H1 (cell line): ENCODE measurements around the gene YWHAE. TPM values are rescaled to one million over a fixed set of nuclear protein-coding genes. Genes with fewer than 3 reads are reported as not detected.

Source experiments
- CEBPB ChIP-seq: IDR thresholded peaks from 2 replicates; pipeline ENCODE4 v1.6.1; 2012; ENCODE audit warnings: low read depth, low read length
- CREB1 ChIP-seq: IDR thresholded peaks from 2 replicates; pipeline ENCODE4 v1.6.1; 2012; ENCODE audit warnings: inconsistent platforms
- GTF2F1 ChIP-seq: IDR thresholded peaks from 2 replicates; pipeline ENCODE4 v1.6.1; 2012; ENCODE audit warnings: low read depth, low read length, improper control_type of control experiment, borderline replicate concordance
- POLR2A ChIP-seq, 2 experiments: IDR thresholded peaks; 1 replicate in 1 of 2; 2 replicates in 1 of 2; pipeline ENCODE4 v1.6.1; 2011; ENCODE audit warnings: low read depth in 2 of 2, low read length in 2 of 2, mild to moderate bottlenecking in 2 of 2; ENCODE audit errors: control extremely low read depth in 1 of 2
- POU5F1 ChIP-seq: IDR thresholded peaks from 2 replicates; pipeline ENCODE4 v1.6.1; 2011; ENCODE audit warnings: low read depth, mild to moderate bottlenecking, low read length, moderate library complexity
- RBBP5 ChIP-seq: IDR thresholded peaks from 2 replicates; pipeline ENCODE4 v1.7.1; 2012; ENCODE audit warnings: low read depth, mild to moderate bottlenecking, inconsistent platforms, low read length, moderate library complexity, borderline replicate concordance
- RNF2 ChIP-seq: fragments of 200-900, 300-1000 bp; sonication (generic); IDR thresholded peaks from 2 replicates; pipeline ENCODE4 v1.7.1; 2016; ENCODE audit warnings: borderline replicate concordance, low read depth, mild to moderate bottlenecking, antibody characterized with exemption, low read length; ENCODE audit not compliant: poor library complexity, severe bottlenecking; ENCODE audit errors: missing control alignments
- SP1 ChIP-seq: IDR thresholded peaks from 2 replicates; pipeline ENCODE4 v1.6.1; 2011; ENCODE audit warnings: low read depth, low read length
- TEAD4 ChIP-seq: IDR thresholded peaks from 2 replicates; pipeline ENCODE4 v1.6.1; 2012; ENCODE audit warnings: low read depth, low read length, inconsistent platforms, mixed read lengths
- polyA plus RNA-seq, 7 experiments: library from polyadenylated mRNA; depleted of rRNA in 3 of 7; stranded (reverse) in 5 of 7; unstranded in 2 of 7; fragments of >200 nt in 5 of 7; fragments of 200-250 nt in 2 of 7; gene quantifications; 1 replicate in 5 of 7; 2 replicates in 1 of 7; 4 replicates in 1 of 7; pipeline versions ENCODE4 v1.2.1 to v1.2.3, GENCODE V29; 2011 to 2013; ENCODE audit warnings: missing spikeins in 2 of 7, mixed read lengths in 2 of 7
- total RNA-seq: library from RNA; stranded (reverse); fragmentation: NEBNext Ultra II Directional; extraction: Animal tissue kit (Norgen Biotek cat#: 25700); gene quantifications from 2 replicates; pipeline ENCODE4 v1.2.1, GENCODE V29; 2021
- TF ChIP-seq, protein P1 (sequence below): fragments of 300-600 bp; sonication (generic); IDR thresholded peaks from 2 replicates; pipeline ENCODE4 v1.7.1; 2012; ENCODE audit warnings: low read length, moderate library complexity, mild to moderate bottlenecking, inconsistent platforms; ENCODE audit not compliant: insufficient replicate concordance

YWHAE gene
- total and polyA plus RNA-seq, 2 of the 8 experiments (the other 6 are each of a cell fraction or from before 2014, with no cell fraction given), result 559 to 1,186 TPM

DNA sequence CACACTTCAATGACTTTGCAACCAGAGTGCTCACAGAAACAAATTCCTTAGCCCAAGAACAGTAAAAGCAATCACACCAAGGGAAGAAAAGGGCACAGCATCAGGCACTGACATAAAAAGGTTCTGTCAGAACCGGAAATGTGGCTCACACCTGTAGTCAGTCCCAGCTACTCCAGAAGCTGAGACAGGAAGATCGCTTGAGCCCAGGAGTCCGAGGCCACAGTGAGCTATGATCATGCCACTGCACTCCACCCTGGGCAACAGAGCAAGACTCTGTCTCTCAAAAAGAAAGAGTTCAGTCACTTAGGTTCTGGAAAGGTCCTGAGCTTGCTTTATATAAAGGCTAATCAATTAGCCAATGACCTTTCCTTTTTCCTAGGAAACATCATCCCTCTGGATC, 22.7 kb downstream of the YWHAE start (continued):
- TF ChIP-seq, protein P1, sequence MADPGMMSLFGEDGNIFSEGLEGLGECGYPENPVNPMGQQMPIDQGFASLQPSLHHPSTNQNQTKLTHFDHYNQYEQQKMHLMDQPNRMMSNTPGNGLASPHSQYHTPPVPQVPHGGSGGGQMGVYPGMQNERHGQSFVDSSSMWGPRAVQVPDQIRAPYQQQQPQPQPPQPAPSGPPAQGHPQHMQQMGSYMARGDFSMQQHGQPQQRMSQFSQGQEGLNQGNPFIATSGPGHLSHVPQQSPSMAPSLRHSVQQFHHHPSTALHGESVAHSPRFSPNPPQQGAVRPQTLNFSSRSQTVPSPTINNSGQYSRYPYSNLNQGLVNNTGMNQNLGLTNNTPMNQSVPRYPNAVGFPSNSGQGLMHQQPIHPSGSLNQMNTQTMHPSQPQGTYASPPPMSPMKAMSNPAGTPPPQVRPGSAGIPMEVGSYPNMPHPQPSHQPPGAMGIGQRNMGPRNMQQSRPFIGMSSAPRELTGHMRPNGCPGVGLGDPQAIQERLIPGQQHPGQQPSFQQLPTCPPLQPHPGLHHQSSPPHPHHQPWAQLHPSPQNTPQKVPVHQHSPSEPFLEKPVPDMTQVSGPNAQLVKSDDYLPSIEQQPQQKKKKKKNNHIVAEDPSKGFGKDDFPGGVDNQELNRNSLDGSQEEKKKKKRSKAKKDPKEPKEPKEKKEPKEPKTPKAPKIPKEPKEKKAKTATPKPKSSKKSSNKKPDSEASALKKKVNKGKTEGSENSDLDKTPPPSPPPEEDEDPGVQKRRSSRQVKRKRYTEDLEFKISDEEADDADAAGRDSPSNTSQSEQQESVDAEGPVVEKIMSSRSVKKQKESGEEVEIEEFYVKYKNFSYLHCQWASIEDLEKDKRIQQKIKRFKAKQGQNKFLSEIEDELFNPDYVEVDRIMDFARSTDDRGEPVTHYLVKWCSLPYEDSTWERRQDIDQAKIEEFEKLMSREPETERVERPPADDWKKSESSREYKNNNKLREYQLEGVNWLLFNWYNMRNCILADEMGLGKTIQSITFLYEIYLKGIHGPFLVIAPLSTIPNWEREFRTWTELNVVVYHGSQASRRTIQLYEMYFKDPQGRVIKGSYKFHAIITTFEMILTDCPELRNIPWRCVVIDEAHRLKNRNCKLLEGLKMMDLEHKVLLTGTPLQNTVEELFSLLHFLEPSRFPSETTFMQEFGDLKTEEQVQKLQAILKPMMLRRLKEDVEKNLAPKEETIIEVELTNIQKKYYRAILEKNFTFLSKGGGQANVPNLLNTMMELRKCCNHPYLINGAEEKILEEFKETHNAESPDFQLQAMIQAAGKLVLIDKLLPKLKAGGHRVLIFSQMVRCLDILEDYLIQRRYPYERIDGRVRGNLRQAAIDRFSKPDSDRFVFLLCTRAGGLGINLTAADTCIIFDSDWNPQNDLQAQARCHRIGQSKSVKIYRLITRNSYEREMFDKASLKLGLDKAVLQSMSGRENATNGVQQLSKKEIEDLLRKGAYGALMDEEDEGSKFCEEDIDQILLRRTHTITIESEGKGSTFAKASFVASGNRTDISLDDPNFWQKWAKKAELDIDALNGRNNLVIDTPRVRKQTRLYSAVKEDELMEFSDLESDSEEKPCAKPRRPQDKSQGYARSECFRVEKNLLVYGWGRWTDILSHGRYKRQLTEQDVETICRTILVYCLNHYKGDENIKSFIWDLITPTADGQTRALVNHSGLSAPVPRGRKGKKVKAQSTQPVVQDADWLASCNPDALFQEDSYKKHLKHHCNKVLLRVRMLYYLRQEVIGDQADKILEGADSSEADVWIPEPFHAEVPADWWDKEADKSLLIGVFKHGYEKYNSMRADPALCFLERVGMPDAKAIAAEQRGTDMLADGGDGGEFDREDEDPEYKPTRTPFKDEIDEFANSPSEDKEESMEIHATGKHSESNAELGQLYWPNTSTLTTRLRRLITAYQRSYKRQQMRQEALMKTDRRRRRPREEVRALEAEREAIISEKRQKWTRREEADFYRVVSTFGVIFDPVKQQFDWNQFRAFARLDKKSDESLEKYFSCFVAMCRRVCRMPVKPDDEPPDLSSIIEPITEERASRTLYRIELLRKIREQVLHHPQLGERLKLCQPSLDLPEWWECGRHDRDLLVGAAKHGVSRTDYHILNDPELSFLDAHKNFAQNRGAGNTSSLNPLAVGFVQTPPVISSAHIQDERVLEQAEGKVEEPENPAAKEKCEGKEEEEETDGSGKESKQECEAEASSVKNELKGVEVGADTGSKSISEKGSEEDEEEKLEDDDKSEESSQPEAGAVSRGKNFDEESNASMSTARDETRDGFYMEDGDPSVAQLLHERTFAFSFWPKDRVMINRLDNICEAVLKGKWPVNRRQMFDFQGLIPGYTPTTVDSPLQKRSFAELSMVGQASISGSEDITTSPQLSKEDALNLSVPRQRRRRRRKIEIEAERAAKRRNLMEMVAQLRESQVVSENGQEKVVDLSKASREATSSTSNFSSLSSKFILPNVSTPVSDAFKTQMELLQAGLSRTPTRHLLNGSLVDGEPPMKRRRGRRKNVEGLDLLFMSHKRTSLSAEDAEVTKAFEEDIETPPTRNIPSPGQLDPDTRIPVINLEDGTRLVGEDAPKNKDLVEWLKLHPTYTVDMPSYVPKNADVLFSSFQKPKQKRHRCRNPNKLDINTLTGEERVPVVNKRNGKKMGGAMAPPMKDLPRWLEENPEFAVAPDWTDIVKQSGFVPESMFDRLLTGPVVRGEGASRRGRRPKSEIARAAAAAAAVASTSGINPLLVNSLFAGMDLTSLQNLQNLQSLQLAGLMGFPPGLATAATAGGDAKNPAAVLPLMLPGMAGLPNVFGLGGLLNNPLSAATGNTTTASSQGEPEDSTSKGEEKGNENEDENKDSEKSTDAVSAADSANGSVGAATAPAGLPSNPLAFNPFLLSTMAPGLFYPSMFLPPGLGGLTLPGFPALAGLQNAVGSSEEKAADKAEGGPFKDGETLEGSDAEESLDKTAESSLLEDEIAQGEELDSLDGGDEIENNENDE, result no peak
- TF ChIP-seq RNF2, result no peak
- no peak for TF ChIP-seq POU5F1
- TF ChIP-seq TEAD4, result no peak
- TF ChIP-seq GTF2F1, result no peak
- no peak for TF ChIP-seq POLR2A (IDR thresholded peaks at IDR 0.05; ENCODE audit: control extremely low read depth in 1 of 2, low read depth in 2 of 2, low read length in 2 of 2)
- TF ChIP-seq CEBPB, result no peak
- TF ChIP-seq RBBP5, result no peak
- no peak for TF ChIP-seq SP1
- no peak for TF ChIP-seq CREB1
